Loucy (cell line): Measurements from ENCODE around the gene NEK3.
"Not testable (repeated sequence)": the region's sequence is repeated elsewhere in the genome, so short reads cannot be mapped to it uniquely, and the experiment has no call there.

Experiments used
- CTCF ChIP-seq: fragments of 200-600 bp; sonication (generic); conservative IDR thresholded peaks from 2 replicates; pipeline ENCODE4 v1.5.1; 2014; ENCODE audit warnings: mild to moderate bottlenecking, antibody characterized with exemption, low read length
- EZH2phosphoT487 ChIP-seq: fragments of 200-600 bp; IDR thresholded peaks from 2 replicates; pipeline ENCODE4 v1.6.1; 2018; ENCODE audit warnings: antibody characterized with exemption, mild to moderate bottlenecking, moderate library complexity, borderline replicate concordance

GRCh38 chr13:52208384-52208783, 49.0 kb upstream of the NEK3 start:
- not testable (repeated sequence) for TF ChIP-seq CTCF, EZH2phosphoT487
